Epithelial cell of proximal tubule (primary cell): Measurements from ENCODE around the gene PEMT. TPM values are rescaled to one million over a fixed set of nuclear protein-coding genes. Genes with fewer than 3 reads are reported as not detected.

Experiments used
- DNase-seq: peaks from one replicate; pipeline ENCODE4 v3.0.0-alpha.2; 2011; ENCODE audit warnings: low read depth
- H3K4me3 ChIP-seq: 2 replicates; pipeline ENCODE4 v1.5.1; 2011; ENCODE audit warnings: low read depth, mild to moderate bottlenecking, low read length
- total RNA-seq: library from RNA; depleted of rRNA; stranded (reverse); fragments of >200 nt; gene quantifications from 2 replicates; pipeline ENCODE4 v1.2.3, GENCODE V29; 2015
- TF ChIP-seq, protein P1 (sequence below): conservative IDR thresholded peaks from 2 replicates; pipeline ENCODE4 v1.5.1; 2012; ENCODE audit warnings: low read depth, mild to moderate bottlenecking, low read length

PEMT gene
- total RNA-seq, 1 donor from 2014 or later: 48.3 TPM

DNA sequence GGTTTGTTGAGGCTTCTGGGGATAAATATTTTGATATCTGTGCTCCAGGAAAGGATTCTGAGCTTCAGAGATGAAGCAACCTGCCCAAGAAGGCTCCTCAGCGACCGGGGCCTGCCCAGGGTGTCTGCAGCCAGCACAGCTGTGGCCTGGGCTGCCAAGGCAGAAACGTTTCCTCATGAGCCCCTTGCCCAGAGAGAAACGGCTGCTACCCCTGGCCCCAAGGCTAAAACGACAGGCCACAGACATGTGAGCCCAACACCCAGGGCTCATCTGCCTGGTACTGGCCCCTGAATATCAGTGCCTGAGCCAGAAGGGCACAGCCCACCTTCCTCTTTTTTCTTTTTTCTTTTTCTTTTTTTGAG is 49.9 kb downstream of the PEMT start:
- H3K4me3 ChIP-seq: no peak overlapping the region
- TF ChIP-seq, protein P1, sequence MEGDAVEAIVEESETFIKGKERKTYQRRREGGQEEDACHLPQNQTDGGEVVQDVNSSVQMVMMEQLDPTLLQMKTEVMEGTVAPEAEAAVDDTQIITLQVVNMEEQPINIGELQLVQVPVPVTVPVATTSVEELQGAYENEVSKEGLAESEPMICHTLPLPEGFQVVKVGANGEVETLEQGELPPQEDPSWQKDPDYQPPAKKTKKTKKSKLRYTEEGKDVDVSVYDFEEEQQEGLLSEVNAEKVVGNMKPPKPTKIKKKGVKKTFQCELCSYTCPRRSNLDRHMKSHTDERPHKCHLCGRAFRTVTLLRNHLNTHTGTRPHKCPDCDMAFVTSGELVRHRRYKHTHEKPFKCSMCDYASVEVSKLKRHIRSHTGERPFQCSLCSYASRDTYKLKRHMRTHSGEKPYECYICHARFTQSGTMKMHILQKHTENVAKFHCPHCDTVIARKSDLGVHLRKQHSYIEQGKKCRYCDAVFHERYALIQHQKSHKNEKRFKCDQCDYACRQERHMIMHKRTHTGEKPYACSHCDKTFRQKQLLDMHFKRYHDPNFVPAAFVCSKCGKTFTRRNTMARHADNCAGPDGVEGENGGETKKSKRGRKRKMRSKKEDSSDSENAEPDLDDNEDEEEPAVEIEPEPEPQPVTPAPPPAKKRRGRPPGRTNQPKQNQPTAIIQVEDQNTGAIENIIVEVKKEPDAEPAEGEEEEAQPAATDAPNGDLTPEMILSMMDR: no peak
- no peak for DNase-seq

DNA sequence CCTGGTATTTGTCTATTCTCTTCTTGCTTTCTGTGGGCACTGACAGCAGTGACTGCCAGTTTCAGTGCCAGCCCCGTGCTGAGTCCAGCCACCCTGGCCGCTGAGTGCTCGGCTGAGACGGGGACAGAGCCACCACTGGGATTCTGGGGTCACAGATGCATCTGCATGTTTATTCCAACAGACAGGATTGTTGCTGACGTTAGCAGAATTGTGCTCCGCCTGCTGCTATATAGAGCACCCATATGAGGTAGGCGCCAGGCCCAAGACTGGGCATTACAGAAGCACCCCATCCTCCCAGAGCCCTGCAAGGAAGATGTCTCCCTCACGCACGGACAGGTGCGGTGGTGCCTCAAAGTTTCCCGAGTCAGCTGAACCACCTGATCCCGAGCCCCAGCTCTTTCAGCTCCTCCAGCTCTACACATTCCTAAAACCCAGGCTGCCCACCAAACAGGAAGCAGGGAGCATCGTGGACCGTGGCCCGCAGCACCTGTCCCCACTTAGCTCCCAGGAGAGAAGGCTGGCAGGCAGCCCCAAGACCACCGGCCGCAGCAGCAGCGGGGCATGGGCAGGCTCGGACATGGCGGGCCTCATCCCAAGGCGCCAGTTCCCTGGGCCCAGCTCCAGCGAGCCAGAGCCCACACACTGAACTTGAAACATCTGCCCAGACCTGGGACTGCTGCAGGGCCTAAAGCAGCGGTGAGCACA is 50.4 kb downstream of the PEMT start:
- DNase-seq: no peak
- H3K4me3 ChIP-seq: no peak overlapping the region
- TF ChIP-seq, protein P1: no peak

DNA sequence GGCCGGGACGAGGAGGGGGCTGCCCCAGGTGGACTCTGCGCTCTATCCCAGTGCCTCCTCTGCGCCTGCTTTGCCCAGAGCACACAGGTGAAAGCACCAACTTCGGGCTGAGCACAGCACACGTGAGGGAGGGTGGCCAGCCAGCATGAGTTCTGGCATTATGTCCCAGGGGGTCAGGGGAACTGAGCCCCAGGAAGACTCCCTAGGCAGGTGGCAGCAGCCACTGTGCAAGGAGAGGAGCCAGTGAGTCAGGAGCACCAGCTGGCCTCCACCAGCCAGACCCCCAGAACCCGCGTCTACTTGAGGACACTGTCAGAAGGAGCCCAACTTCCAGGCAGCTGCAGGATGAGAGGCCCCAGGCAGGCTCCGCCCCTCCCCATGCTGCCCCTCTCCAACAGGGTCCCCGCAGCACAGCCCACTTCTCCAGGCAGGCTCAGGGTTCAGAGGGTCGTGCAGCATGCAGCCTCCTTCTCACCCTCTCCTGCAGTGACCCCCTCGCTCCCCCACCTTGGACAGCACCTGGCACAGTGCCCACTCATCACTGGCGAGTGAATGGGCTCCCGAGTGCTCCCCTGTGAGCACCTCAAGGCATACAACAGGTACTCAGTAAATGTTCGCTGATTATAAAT is 51.1 kb downstream of the PEMT start:
- no peak for DNase-seq
- TF ChIP-seq, protein P1: no peak
- no peak overlapping the region for H3K4me3 ChIP-seq

DNA sequence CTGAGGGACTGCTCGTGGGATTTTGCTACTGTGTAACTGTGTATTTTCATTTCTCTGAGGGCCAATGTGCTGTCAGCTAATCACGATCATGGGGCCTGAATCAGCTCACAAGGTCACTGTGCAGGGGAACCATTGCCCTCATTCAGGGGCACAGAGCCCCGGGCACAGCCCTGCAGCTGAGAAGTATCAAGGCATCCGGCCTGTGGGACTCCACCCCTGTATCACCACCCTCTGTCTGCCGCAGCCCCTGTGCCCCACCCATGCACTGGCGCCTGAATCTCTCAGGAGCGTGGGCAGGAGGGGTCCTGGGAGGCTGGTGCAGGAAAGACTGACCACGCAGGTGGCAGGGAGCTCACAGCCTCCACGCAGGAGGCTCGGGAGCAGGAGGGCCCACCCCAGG is 51.9 kb downstream of the PEMT start:
- DNase-seq: no peak
- TF ChIP-seq, protein P1: no peak
- no peak overlapping the region for H3K4me3 ChIP-seq

GRCh38 chr17:17538417-17539391 is 52.8 kb downstream of the PEMT start:
- TF ChIP-seq, protein P1: no peak
- H3K4me3 ChIP-seq: no peak overlapping the region
- DNase-seq: no peak

DNA sequence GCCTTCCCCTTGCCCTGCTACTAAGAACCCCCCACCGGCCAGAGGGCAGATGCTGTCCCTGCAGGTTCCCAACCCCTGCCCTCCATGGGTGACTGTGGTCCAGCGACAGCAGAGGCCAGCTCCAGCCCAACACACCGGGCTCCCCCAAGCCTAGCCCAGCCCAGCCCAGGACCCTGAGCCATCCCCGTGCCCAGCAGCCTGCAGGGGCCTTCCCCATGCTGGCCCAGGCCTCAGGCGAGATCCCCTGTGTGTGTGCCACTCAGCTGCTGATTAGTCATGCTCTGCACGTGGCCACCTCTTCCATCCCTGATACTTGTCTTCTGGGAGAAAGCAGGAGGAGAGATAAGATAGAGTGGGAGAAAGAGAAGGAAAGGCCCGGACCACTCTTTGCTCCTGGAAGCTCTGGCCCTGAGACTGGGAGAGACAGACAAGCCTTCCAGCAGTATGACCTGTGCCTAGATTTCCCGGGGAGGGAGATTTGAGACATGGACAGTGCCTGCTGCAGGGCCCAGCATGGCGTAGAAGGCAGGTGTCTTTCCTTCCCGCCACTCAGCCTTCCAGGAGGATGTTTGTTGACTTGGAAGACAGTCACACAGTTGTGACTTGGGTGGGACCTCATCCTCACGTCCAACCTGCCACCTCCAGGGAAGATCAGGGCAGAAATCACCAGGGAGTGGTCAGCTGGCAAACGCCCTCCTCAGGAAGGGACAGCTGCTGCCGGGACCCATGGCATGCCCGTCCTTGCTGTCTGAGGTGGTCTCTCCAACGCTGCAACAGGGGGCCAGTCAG is 54.0 kb downstream of the PEMT start:
- H3K4me3 ChIP-seq: no peak overlapping the region
- DNase-seq: no peak
- TF ChIP-seq, protein P1: no peak
